Measurements from ENCODE around the gene ANGPTL8. TPM values are rescaled to one million over a fixed set of nuclear protein-coding genes. Genes with fewer than 3 reads are reported as not detected.

ANGPTL8 gene
- total and polyA plus RNA-seq, 2 of the 13 experiments (the other 11 are each of a cell fraction or from before 2014, with no cell fraction given), result 27.3 to 243 TPM

GRCh38 chr19:11197291-11198174 is 41.9 kb upstream of the ANGPTL8 start, which contains the start of gene KANK2 (continued):
- TF ChIP-seq U2AF1 (optimal IDR thresholded peaks at IDR 0.05; ENCODE audit: low read depth, low read length) (no peak), ZHX1 (CRISPR knock-in tag; IDR thresholded peaks at IDR 0.05; ENCODE audit: low read depth) (no peak), RORA (CRISPR knock-in tag; IDR thresholded peaks at IDR 0.05) (no peak), CEBPB (IDR thresholded peaks at IDR 0.05; ENCODE audit: borderline replicate concordance, low read depth, low read length) (no peak), ZBTB34 (CRISPR knock-in tag; IDR thresholded peaks at IDR 0.05) (no peak), MEIS1 (CRISPR knock-in tag; IDR thresholded peaks at IDR 0.05; ENCODE audit: borderline replicate concordance) (no peak), NFKBIZ (CRISPR knock-in tag; IDR thresholded peaks at IDR 0.05) (0 out of 2 replicates have a peak, but pooled peaks have one; percentile 53), ZNF543 (CRISPR knock-in tag; IDR thresholded peaks at IDR 0.05) (no peak), ZNF652 (CRISPR knock-in tag; IDR thresholded peaks at IDR 0.05; ENCODE audit: borderline replicate concordance, low read depth) (no peak), ATF7 (IDR thresholded peaks at IDR 0.05) (no peak), ATF7 (CRISPR knock-in tag; IDR thresholded peaks at IDR 0.05) (no peak), SOX5 (CRISPR knock-in tag; IDR thresholded peaks at IDR 0.05; ENCODE audit: borderline replicate concordance) (0 out of 2 replicates have a peak, but pooled peaks have one; percentile 41), LCORL (IDR thresholded peaks at IDR 0.05) (no peak), LCORL (CRISPR knock-in tag; IDR thresholded peaks at IDR 0.05) (0 out of 2 replicates have a peak, but pooled peaks have one; percentile 23), SIN3A (IDR thresholded peaks at IDR 0.05; ENCODE audit: borderline replicate concordance, low read depth, low read length) (no peak), ZNF512 (CRISPR knock-in tag; IDR thresholded peaks at IDR 0.05) (no peak)
- TF ChIP-seq, protein P1, sequence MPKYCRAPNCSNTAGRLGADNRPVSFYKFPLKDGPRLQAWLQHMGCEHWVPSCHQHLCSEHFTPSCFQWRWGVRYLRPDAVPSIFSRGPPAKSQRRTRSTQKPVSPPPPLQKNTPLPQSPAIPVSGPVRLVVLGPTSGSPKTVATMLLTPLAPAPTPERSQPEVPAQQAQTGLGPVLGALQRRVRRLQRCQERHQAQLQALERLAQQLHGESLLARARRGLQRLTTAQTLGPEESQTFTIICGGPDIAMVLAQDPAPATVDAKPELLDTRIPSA (CRISPR knock-in tag; IDR thresholded peaks at IDR 0.05; ENCODE audit: borderline replicate concordance), result no peak
- TF ChIP-seq, protein P2, sequence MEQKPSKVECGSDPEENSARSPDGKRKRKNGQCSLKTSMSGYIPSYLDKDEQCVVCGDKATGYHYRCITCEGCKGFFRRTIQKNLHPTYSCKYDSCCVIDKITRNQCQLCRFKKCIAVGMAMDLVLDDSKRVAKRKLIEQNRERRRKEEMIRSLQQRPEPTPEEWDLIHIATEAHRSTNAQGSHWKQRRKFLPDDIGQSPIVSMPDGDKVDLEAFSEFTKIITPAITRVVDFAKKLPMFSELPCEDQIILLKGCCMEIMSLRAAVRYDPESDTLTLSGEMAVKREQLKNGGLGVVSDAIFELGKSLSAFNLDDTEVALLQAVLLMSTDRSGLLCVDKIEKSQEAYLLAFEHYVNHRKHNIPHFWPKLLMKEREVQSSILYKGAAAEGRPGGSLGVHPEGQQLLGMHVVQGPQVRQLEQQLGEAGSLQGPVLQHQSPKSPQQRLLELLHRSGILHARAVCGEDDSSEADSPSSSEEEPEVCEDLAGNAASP (CRISPR knock-in tag; IDR thresholded peaks at IDR 0.05; ENCODE audit: borderline replicate concordance), result 0 out of 2 replicates have a peak, but pooled peaks have one; percentile 50

Data from HepG2 (cell line).